Keratinocyte (primary cell): ENCODE data around the gene ABCC10. TPM values are rescaled to one million over a fixed set of nuclear protein-coding genes. Genes with fewer than 3 reads are reported as not detected.

Experiments used
- DNase-seq: peaks from one replicate; pipeline ENCODE4 v3.0.0-alpha.2; 2011; ENCODE audit warnings: low read depth, missing footprints, low spot score
- FAIRE-seq: peaks from 2 replicates; lab custom pipeline; 2011; peaks lifted over from hg19 to GRCh38; lab: Jason Lieb, UNC
- H2AFZ ChIP-seq: 2 replicates; pipeline ENCODE4 v1.6.0; 2012; ENCODE audit warnings: low read length, control low read depth, inconsistent platforms; ENCODE audit not compliant: control insufficient read depth
- H3K27ac ChIP-seq: 2 replicates; pipeline ENCODE4 v1.5.1; 2011; ENCODE audit warnings: low read length; ENCODE audit not compliant: control insufficient read depth, insufficient read depth
- H3K27me3 ChIP-seq: 3 replicates; pipeline ENCODE4 v1.6.0; 2011; ENCODE audit warnings: low read length; ENCODE audit not compliant: control insufficient read depth, insufficient read depth; ENCODE audit errors: extremely low read depth
- H3K36me3 ChIP-seq, 2 experiments: 2 replicates in 1 of 2; 3 replicates in 1 of 2; pipeline ENCODE4 v1.5.1; 2011; ENCODE audit warnings: low read length in 2 of 2, mild to moderate bottlenecking in 1 of 2; ENCODE audit not compliant: control insufficient read depth in 2 of 2, insufficient read depth in 2 of 2; ENCODE audit errors: extremely low read depth in 1 of 2
- H3K4me1 ChIP-seq: 3 replicates; pipeline ENCODE4 v1.5.1; 2011; ENCODE audit warnings: low read length; ENCODE audit not compliant: control insufficient read depth, insufficient read depth; ENCODE audit errors: extremely low read depth
- H3K4me2 ChIP-seq: 3 replicates; pipeline ENCODE4 v1.6.0; 2011; ENCODE audit warnings: low read depth, low read length; ENCODE audit not compliant: control insufficient read depth, insufficient read depth; ENCODE audit errors: extremely low read depth
- H3K4me3 ChIP-seq, 3 experiments: fragments of 200-600 bp in 1 of 3; sonication (generic) in 1 of 3; 2 replicates in 2 of 3; 3 replicates in 1 of 3; pipeline ENCODE4 v1.5.1; 2011 to 2016; ENCODE audit warnings: low read length in 3 of 3, mild to moderate bottlenecking in 3 of 3, control low read depth in 2 of 3, inconsistent platforms in 1 of 3, low read depth in 1 of 3, mixed read lengths in 1 of 3, mixed run types in 1 of 3, moderate library complexity in 1 of 3; ENCODE audit not compliant: control insufficient read depth in 2 of 3, insufficient read depth in 2 of 3; ENCODE audit errors: extremely low read depth in 1 of 3
- H3K79me2 ChIP-seq: 2 replicates; pipeline ENCODE4 v1.6.0; 2012; ENCODE audit warnings: low read length; ENCODE audit not compliant: control insufficient read depth, insufficient read depth
- H3K9ac ChIP-seq: 3 replicates; pipeline ENCODE4 v1.6.0; 2011; ENCODE audit warnings: low read length; ENCODE audit not compliant: control insufficient read depth, insufficient read depth; ENCODE audit errors: extremely low read depth
- H3K9me1 ChIP-seq: 3 replicates; pipeline ENCODE4 v1.6.0; 2011; ENCODE audit warnings: low read length; ENCODE audit not compliant: control insufficient read depth, insufficient read depth; ENCODE audit errors: extremely low read depth
- H3K9me3 ChIP-seq: 2 replicates; pipeline ENCODE4 v1.5.1; 2012; ENCODE audit warnings: low read depth, low read length; ENCODE audit not compliant: control insufficient read depth
- H4K20me1 ChIP-seq: 3 replicates; pipeline ENCODE4 v1.6.0; 2011; ENCODE audit warnings: low read length; ENCODE audit not compliant: control insufficient read depth, insufficient read depth; ENCODE audit errors: extremely low read depth
- CTCF ChIP-seq, 3 experiments: IDR thresholded peaks in 1 of 3; conservative IDR thresholded peaks in 1 of 3; optimal IDR thresholded peaks in 1 of 3; 2 replicates in 2 of 3; 3 replicates in 1 of 3; pipeline versions ENCODE3 to v1.5.1; 2011; ENCODE audit warnings: low read length in 3 of 3, mild to moderate bottlenecking in 3 of 3, moderate library complexity in 2 of 3, control low read depth in 1 of 3, inconsistent platforms in 1 of 3; ENCODE audit not compliant: insufficient read depth in 2 of 3; ENCODE audit errors: extremely low read depth in 1 of 3
- EZH2 ChIP-seq: IDR thresholded peaks from one replicate; pipeline ENCODE4 v1.6.1; 2012; ENCODE audit warnings: inconsistent platforms, mild to moderate bottlenecking, low read length, moderate library complexity
- dilution Hi-C: fragments of 300-500 bp; cut with MboI; formaldehyde crosslinking; loops from one replicate; pipeline ENCODE4 v1.7.0; 2020; ENCODE audit warnings: low sequenced_read_pairs; ENCODE audit not compliant: extremely low pct_ligation_motif_present
- polyA plus RNA-seq, 5 experiments: library from polyadenylated mRNA; depleted of rRNA in 3 of 5; stranded (reverse) in 3 of 5; stranded (forward) in 1 of 5; unstranded in 1 of 5; fragments of >200 nt; gene quantifications; 1 replicate in 1 of 5; 2 replicates in 3 of 5; 3 replicates in 1 of 5; pipeline versions ENCODE4 v1.2.1 to v1.2.3, GENCODE V29; 2011 to 2012; ENCODE audit warnings: missing spikeins in 2 of 5, low read depth in 1 of 5, low replicate concordance in 1 of 5

The ABCC10 gene
- polyA plus RNA-seq, 1 donor (not counting 4 experiments of a cell fraction or from before 2014, with no cell fraction given), result 17.9 TPM

- H3K36me3 ChIP-seq, result peaks cover 25 to 41% of the 10 kb centered on the region in 2 experiments
- H3K9me1 ChIP-seq, result no peaks in the 10 kb centered on the region
- H3K9me3 ChIP-seq, result no peaks in the 10 kb centered on the region
- H4K20me1 ChIP-seq, result no peaks in the 10 kb centered on the region
- H3K27ac ChIP-seq, result no peak overlapping the region
- H3K79me2 ChIP-seq, result peaks cover 31% of the 10 kb centered on the region
- H3K4me1 ChIP-seq, result peaks cover 35% of the 10 kb centered on the region
- H3K4me2 ChIP-seq, result no peak overlapping the region
- no peaks in the 10 kb centered on the region for H3K27me3 ChIP-seq
- no peak overlapping the region for H3K9ac ChIP-seq
- H3K4me3 ChIP-seq, result no peak overlapping the region
- TF ChIP-seq EZH2, result no peak
- no peak for TF ChIP-seq CTCF (optimal IDR thresholded peaks at IDR 0.05 in 1 of 3, IDR thresholded peaks at IDR 0.05 in 1 of 3, conservative IDR thresholded peaks at IDR 0.05 in 1 of 3; ENCODE audit: extremely low read depth in 1 of 3, insufficient read depth in 2 of 3, low read length in 3 of 3)
- H2AFZ ChIP-seq, result no peak overlapping the region
- FAIRE-seq (no peak), DNase-seq (no peak)
- dilution Hi-C loops, result no loop called here
Measured at GRCh38 chr6:43433148-43433547, 5.8 kb downstream of the ABCC10 start.

GRCh38 chr6:43434001-43434840 lies 6.9 kb downstream of the ABCC10 start:
- Histone ChIP-seq H3K4me2 (no peak overlapping the region), H3K27me3 (no peaks in the 10 kb centered on the region), H3K4me3 (no peak overlapping the region), H3K79me2 (peaks cover 21% of the 10 kb centered on the region), H2AFZ (no peak overlapping the region), H3K9me3 (no peaks in the 10 kb centered on the region), H3K9ac (no peak overlapping the region), H4K20me1 (no peaks in the 10 kb centered on the region), H3K27ac (no peak overlapping the region), H3K36me3 (peaks cover 34 to 47% of the 10 kb centered on the region in 2 experiments), H3K9me1 (no peaks in the 10 kb centered on the region), H3K4me1 (peaks cover 28% of the 10 kb centered on the region)
- TF ChIP-seq EZH2 (no peak), CTCF (optimal IDR thresholded peaks at IDR 0.05 in 1 of 3, IDR thresholded peaks at IDR 0.05 in 1 of 3, conservative IDR thresholded peaks at IDR 0.05 in 1 of 3; ENCODE audit: extremely low read depth in 1 of 3, insufficient read depth in 2 of 3, low read length in 3 of 3) (no peak)
- DNase-seq (no peak), FAIRE-seq (no peak)
- dilution Hi-C loops, result no loop called here
